NT2/D1 (cell line): ENCODE measurements around the gene MT1E.

ENCODE experiments used
- YY1 ChIP-seq: IDR thresholded peaks from 2 replicates; pipeline ENCODE4 v1.6.1; 2011; ENCODE audit not compliant: insufficient read length, insufficient read depth
- ZNF274 ChIP-seq: IDR thresholded peaks from 2 replicates; pipeline ENCODE4 v1.6.1; 2011; ENCODE audit warnings: mild to moderate bottlenecking, low read depth, low read length

- TF ChIP-seq YY1 = no peak
- TF ChIP-seq ZNF274 = no peak
These were observed 20.3 kb downstream of the MT1E start for GRCh38 chr16:56645838-56646237.
